PC-3 (cell line): ENCODE data around the gene KIT. TPM values are rescaled to one million over a fixed set of nuclear protein-coding genes. Genes with fewer than 3 reads are reported as not detected.

Experiments
- ATAC-seq: fragments of 200-7000 bp; cut with Tn5 transposase; 2 replicates; pipeline ENCODE4 v1.9.1; 2020; ENCODE audit warnings: mild to moderate bottlenecking, moderate library complexity
- BruUV-seq: library from RNA; stranded (reverse); fragments of 400-500 nt; replicated peaks from 2 replicates; lab custom pipeline; 2021; lab: Mats Ljungman, UMichigan
- CTCF ChIA-PET: fragments of 300-600 bp; sonication (Branson Sonifier 250); formaldehyde crosslinking; loops from one replicate; lab custom pipeline; 2022; ENCODE audit warnings: antibody characterized with exemption; lab: Charles Lee
- POLR2A ChIA-PET: fragments of 300-600 bp; sonication (Branson Sonifier 250); formaldehyde crosslinking; loops from one replicate; lab custom pipeline; 2022; ENCODE audit warnings: antibody characterized with exemption; ENCODE audit not compliant: unreplicated experiment; lab: Charles Lee
- DNase-seq: peaks from one replicate; pipeline ENCODE4 v3.0.0-alpha.2; 2015
- H2AFZ ChIP-seq: fragments of 300-600 bp; sonication (generic); 2 replicates; pipeline ENCODE4 v1.6.0; 2016; ENCODE audit warnings: antibody characterized with exemption, low read length
- H3F3A ChIP-seq: fragments of 300-600 bp; sonication (generic); one replicate; pipeline ENCODE4 v1.6.0; 2017; ENCODE audit warnings: antibody characterized with exemption, low read length, control low read depth, mild to moderate bottlenecking; ENCODE audit not compliant: unreplicated experiment
- H3K27ac ChIP-seq: fragments of 300-600 bp; sonication (generic); 2 replicates; pipeline ENCODE4 v1.5.1; 2016; ENCODE audit warnings: mild to moderate bottlenecking, low read length
- H3K27me3 ChIP-seq: fragments of 300-600 bp; sonication (generic); 2 replicates; pipeline ENCODE4 v1.6.1; 2016; ENCODE audit warnings: low read length, mixed read lengths
- H3K36me3 ChIP-seq: fragments of 300-600 bp; sonication (generic); 2 replicates; pipeline ENCODE4 v1.6.1; 2016; ENCODE audit warnings: low read depth, mixed run types, low read length, mixed read lengths
- H3K4me1 ChIP-seq: fragments of 300-600 bp; sonication (generic); 2 replicates; pipeline ENCODE4 v1.5.1; 2016; ENCODE audit warnings: low read length; ENCODE audit not compliant: insufficient read depth
- H3K4me2 ChIP-seq: fragments of 300-600 bp; sonication (generic); 2 replicates; pipeline ENCODE4 v1.6.0; 2016; ENCODE audit warnings: low read length
- H3K4me3 ChIP-seq: fragments of 300-600 bp; sonication (generic); 2 replicates; pipeline ENCODE4 v1.5.1; 2016; ENCODE audit warnings: mild to moderate bottlenecking, low read length, mixed read lengths
- H3K79me2 ChIP-seq: fragments of 300-600 bp; sonication (generic); 2 replicates; pipeline ENCODE4 v1.6.1; 2017; ENCODE audit warnings: low read length, mixed read lengths
- H3K9ac ChIP-seq: fragments of 300-600 bp; sonication (generic); 2 replicates; pipeline ENCODE4 v1.6.0; 2016; ENCODE audit warnings: mild to moderate bottlenecking, low read length
- H3K9me2 ChIP-seq: fragments of 300-600 bp; sonication (generic); replicated peaks from 2 replicates; pipeline ENCODE4 v1.6.1; 2016; ENCODE audit warnings: mixed run types, low read length, mixed read lengths
- H3K9me3 ChIP-seq: fragments of 300-600 bp; sonication (generic); 2 replicates; pipeline ENCODE4 v1.6.1; 2016; ENCODE audit warnings: low read length, mixed read lengths
- H4K20me1 ChIP-seq: fragments of 300-600 bp; sonication (generic); 2 replicates; pipeline ENCODE4 v1.6.1; 2016; ENCODE audit warnings: low read length, mixed read lengths
- EZH2 ChIP-seq: fragments of 300-600 bp; sonication (generic); IDR thresholded peaks from one replicate; pipeline ENCODE4 v1.6.1; 2017; ENCODE audit warnings: antibody characterized with exemption, mild to moderate bottlenecking, low read length; ENCODE audit not compliant: unreplicated experiment
- EZH2phosphoT487 ChIP-seq: fragments of 300-600 bp; sonication (generic); IDR thresholded peaks from 2 replicates; pipeline ENCODE4 v1.6.1; 2018; ENCODE audit warnings: mild to moderate bottlenecking, antibody characterized with exemption, low read length, borderline replicate concordance
- intact Hi-C: fragments of 100-400 bp; cut with micrococcal nuclease; formaldehyde crosslinking; loops from 2 replicates; pipeline ENCODE4 v1.9.0; 2023
- total RNA-seq: library from RNA; depleted of rRNA; stranded (reverse); fragments of >200 nt; gene quantifications from 2 replicates; pipeline ENCODE4 v1.2.3, GENCODE V29; 2014
- TF ChIP-seq, protein P1 (sequence below): fragments of 300-600 bp; sonication (generic); conservative IDR thresholded peaks from 2 replicates; pipeline ENCODE4 v1.5.1; 2017; ENCODE audit warnings: antibody characterized with exemption, low read depth, mild to moderate bottlenecking, low read length

Gene KIT
- total RNA-seq, 1 experiment from 2014 or later, result not detected

DNA sequence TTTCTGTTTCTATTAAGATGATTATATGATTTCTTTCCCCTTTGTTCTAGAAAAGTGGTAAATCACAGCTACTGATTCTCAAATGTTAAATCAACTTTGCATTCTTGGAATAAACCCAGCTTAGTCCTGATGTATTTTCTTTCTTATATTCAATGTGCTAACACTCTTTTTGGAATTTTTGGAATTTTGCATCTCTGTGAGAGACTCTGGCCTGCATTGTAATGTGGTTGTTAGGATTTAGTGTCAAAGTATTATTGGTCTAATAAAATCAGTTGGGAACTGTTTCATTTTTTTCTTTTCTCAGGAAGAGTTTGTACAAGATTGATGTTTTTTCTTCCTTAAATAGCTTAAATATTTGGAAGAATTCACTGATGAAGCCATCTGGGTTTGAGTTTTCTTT lies 109.6 kb downstream of the KIT start:
- CTCF ChIA-PET, result no interaction called here
- POLR2A ChIA-PET, result no interaction called here
- H3K4me1 ChIP-seq, result no peaks in the 10 kb centered on the region
- H3K9me2 ChIP-seq, result no peaks in the 10 kb centered on the region
- intact Hi-C loops, result no loop called here
- H3K79me2 ChIP-seq, result no peaks in the 10 kb centered on the region
- ATAC-seq (no peak), DNase-seq (no peak)
- no peak overlapping the region for H3K27ac ChIP-seq
- no peaks in the 10 kb centered on the region for H4K20me1 ChIP-seq
- H3K9me3 ChIP-seq, result no peaks in the 10 kb centered on the region
- no peak overlapping the region for H2AFZ ChIP-seq
- H3F3A ChIP-seq, result no peaks in the 10 kb centered on the region
- H3K36me3 ChIP-seq, result no peaks in the 10 kb centered on the region
- H3K4me2 ChIP-seq, result no peak overlapping the region
- peaks cover 7% of the 10 kb centered on the region for H3K27me3 ChIP-seq
- H3K4me3 ChIP-seq, result no peak overlapping the region
- H3K9ac ChIP-seq, result no peak overlapping the region
- TF ChIP-seq EZH2phosphoT487 (no peak), EZH2 (no peak)
- TF ChIP-seq, protein P1, sequence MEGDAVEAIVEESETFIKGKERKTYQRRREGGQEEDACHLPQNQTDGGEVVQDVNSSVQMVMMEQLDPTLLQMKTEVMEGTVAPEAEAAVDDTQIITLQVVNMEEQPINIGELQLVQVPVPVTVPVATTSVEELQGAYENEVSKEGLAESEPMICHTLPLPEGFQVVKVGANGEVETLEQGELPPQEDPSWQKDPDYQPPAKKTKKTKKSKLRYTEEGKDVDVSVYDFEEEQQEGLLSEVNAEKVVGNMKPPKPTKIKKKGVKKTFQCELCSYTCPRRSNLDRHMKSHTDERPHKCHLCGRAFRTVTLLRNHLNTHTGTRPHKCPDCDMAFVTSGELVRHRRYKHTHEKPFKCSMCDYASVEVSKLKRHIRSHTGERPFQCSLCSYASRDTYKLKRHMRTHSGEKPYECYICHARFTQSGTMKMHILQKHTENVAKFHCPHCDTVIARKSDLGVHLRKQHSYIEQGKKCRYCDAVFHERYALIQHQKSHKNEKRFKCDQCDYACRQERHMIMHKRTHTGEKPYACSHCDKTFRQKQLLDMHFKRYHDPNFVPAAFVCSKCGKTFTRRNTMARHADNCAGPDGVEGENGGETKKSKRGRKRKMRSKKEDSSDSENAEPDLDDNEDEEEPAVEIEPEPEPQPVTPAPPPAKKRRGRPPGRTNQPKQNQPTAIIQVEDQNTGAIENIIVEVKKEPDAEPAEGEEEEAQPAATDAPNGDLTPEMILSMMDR, result no peak
- BruUV-seq, result no TSS peak

DNA sequence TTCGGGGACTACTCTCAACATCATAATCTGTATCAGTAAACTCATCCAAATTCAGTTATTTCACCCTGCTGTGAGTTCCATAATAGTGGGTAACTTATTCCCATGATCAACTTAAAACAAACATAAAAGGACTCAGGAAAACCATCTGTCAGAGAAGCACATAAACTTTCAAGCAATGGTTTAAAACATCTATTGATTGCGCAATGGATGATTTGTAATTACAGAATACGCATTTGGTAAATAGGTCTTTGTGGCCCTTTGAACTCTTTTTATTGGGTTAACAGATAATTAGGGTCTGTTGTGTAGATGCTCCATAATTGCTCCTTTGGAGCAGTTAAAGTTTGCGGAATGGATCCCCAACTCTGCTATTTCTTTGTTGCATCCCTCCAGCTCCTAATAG lies 115.3 kb downstream of the KIT start:
- no peaks in the 10 kb centered on the region for H3K4me1 ChIP-seq
- no TSS peak for BruUV-seq
- H2AFZ ChIP-seq, result no peak overlapping the region
- H3K36me3 ChIP-seq, result no peaks in the 10 kb centered on the region
- no peaks in the 10 kb centered on the region for H3F3A ChIP-seq
- no peak overlapping the region for H3K9ac ChIP-seq
- H3K27ac ChIP-seq, result no peak overlapping the region
- ATAC-seq, result no peak
- no peak for TF ChIP-seq EZH2phosphoT487
- no peaks in the 10 kb centered on the region for H3K79me2 ChIP-seq
- H4K20me1 ChIP-seq, result no peaks in the 10 kb centered on the region
- POLR2A ChIA-PET, result no interaction called here
- no peak overlapping the region for H3K4me2 ChIP-seq
- H3K9me3 ChIP-seq, result no peaks in the 10 kb centered on the region
- CTCF ChIA-PET, result no interaction called here
- intact Hi-C loops, result no loop called here
- no peak overlapping the region for H3K4me3 ChIP-seq
- no peak for DNase-seq
- H3K9me2 ChIP-seq, result no peaks in the 10 kb centered on the region
- peaks cover 26% of the 10 kb centered on the region for H3K27me3 ChIP-seq

DNA sequence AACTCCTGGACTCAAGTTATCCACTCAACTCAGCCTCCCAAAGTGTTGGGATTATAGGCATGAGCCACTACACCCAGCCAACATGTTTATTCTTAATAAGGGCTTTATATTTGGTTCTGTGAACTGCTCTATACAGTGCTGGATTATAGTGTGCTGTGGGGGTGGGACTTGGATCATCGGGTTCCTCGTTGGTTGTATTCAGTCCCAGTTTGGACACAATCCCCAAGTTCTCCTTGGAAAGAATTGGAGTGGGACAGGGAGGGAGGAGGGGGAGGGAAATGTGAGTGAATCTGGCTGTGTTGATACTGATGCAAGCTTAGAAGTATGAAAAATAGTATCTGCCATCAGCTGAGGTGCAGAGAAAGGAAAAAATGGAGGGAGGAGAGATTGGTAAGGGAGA lies 121.3 kb downstream of the KIT start:
- Histone ChIP-seq H3K9me3 (no peaks in the 10 kb centered on the region), H3K9ac (no peak overlapping the region), H4K20me1 (no peaks in the 10 kb centered on the region), H3K4me3 (no peak overlapping the region), H3K9me2 (no peaks in the 10 kb centered on the region), H3K4me1 (no peaks in the 10 kb centered on the region), H3K36me3 (no peaks in the 10 kb centered on the region), H3F3A (no peaks in the 10 kb centered on the region), H2AFZ (no peak overlapping the region), H3K27ac (no peak overlapping the region), H3K4me2 (no peak overlapping the region), H3K79me2 (no peaks in the 10 kb centered on the region), H3K27me3 (peaks cover 23% of the 10 kb centered on the region)
- no peak for DNase-seq
- intact Hi-C loops, result no loop called here
- ChIA-PET CTCF (no interaction called here), POLR2A (no interaction called here)
- BruUV-seq, result no TSS peak
- no peak for ATAC-seq
- TF ChIP-seq, protein P1, result no peak
- TF ChIP-seq EZH2 (no peak), EZH2phosphoT487 (no peak)
